OCI-LY7 (cell line): ENCODE measurements around the gene ARL6IP6. TPM values are rescaled to one million over a fixed set of nuclear protein-coding genes. Genes with fewer than 3 reads are reported as not detected.

ENCODE experiments used
- BruUV-seq: library from RNA; stranded (reverse); fragments of 400-500 nt; replicated peaks from 2 replicates; lab custom pipeline; 2021; lab: Mats Ljungman, UMichigan
- CTCF ChIA-PET: fragments of 300-600 bp; sonication (Branson Sonifier 250); formaldehyde crosslinking; loops from one replicate; lab custom pipeline; 2022; ENCODE audit warnings: antibody characterized with exemption; ENCODE audit not compliant: unreplicated experiment; lab: Charles Lee
- POLR2A ChIA-PET: fragments of 300-600 bp; sonication (Branson Sonifier 250); formaldehyde crosslinking; loops from one replicate; lab custom pipeline; 2022; ENCODE audit warnings: antibody characterized with exemption; lab: Charles Lee
- DNase-seq: peaks from one replicate; pipeline ENCODE4 v3.0.0-alpha.2; 2015; ENCODE audit warnings: low spot score
- H2AFZ ChIP-seq: fragments of 200-600 bp; sonication (generic), shearing (Covaris generic); 2 replicates; pipeline ENCODE4 v1.6.1; 2014; ENCODE audit warnings: mild to moderate bottlenecking, antibody characterized with exemption, low read length, moderate library complexity
- H3K27ac ChIP-seq: fragments of 200-600 bp; sonication (generic); 2 replicates; pipeline ENCODE4 v1.5.1; 2014; ENCODE audit warnings: mixed run types, low read depth, mild to moderate bottlenecking, moderate library complexity, low read length, inconsistent platforms; ENCODE audit not compliant: poor library complexity, severe bottlenecking
- H3K36me3 ChIP-seq: fragments of 200-600 bp; sonication (generic); 2 replicates; pipeline ENCODE4 v1.6.1; 2014; ENCODE audit warnings: mild to moderate bottlenecking, antibody characterized with exemption, low read length, moderate library complexity, mixed read lengths; ENCODE audit not compliant: insufficient read depth
- H3K4me1 ChIP-seq: fragments of 200-600 bp; sonication (generic); 2 replicates; pipeline ENCODE4 v1.5.1; 2014; ENCODE audit warnings: mild to moderate bottlenecking, low read length; ENCODE audit not compliant: insufficient read depth, poor library complexity, severe bottlenecking
- H3K4me2 ChIP-seq: fragments of 200-600 bp; sonication (generic); 2 replicates; pipeline ENCODE4 v1.6.1; 2014; ENCODE audit warnings: mild to moderate bottlenecking, low read length
- H3K4me3 ChIP-seq: fragments of 200-600 bp; sonication (generic); 2 replicates; pipeline ENCODE4 v1.5.1; 2014; ENCODE audit warnings: mild to moderate bottlenecking, low read depth, low read length; ENCODE audit not compliant: poor library complexity, severe bottlenecking
- H3K79me2 ChIP-seq: fragments of 200-600 bp; sonication (generic); 2 replicates; pipeline ENCODE4 v1.6.1; 2016; ENCODE audit warnings: low read depth, mild to moderate bottlenecking, low read length, moderate library complexity, mixed read lengths; ENCODE audit not compliant: insufficient read depth
- H3K9me2 ChIP-seq: fragments of 200-600 bp; sonication (generic); 2 replicates; pipeline ENCODE4 v1.6.1; 2016; ENCODE audit warnings: mild to moderate bottlenecking, low read length, mixed read lengths; ENCODE audit not compliant: insufficient read depth
- H3K9me3 ChIP-seq: fragments of 200-600 bp; sonication (generic); 2 replicates; pipeline ENCODE4 v1.6.1; 2014; ENCODE audit warnings: mild to moderate bottlenecking, mixed run types, low read length, mixed read lengths
- H4K20me1 ChIP-seq: fragments of 200-600 bp; sonication (generic); 2 replicates; pipeline ENCODE4 v1.6.1; 2014; ENCODE audit warnings: mild to moderate bottlenecking, antibody characterized with exemption, low read length, moderate library complexity, mixed read lengths; ENCODE audit not compliant: insufficient read depth
- EZH2phosphoT487 ChIP-seq: fragments of 200-600 bp; sonication (generic); IDR thresholded peaks from 2 replicates; pipeline ENCODE4 v1.6.1; 2018; ENCODE audit warnings: low read depth, borderline replicate concordance, mild to moderate bottlenecking, mixed run types, antibody characterized with exemption, low read length, moderate library complexity, mixed read lengths
- intact Hi-C: fragments of 100-400 bp; cut with micrococcal nuclease; formaldehyde crosslinking; loops from one replicate; pipeline ENCODE4 v1.10.0; 2022; ENCODE audit not compliant: unreplicated experiment
- total RNA-seq, 2 experiments: library from RNA; depleted of rRNA in 1 of 2; stranded (reverse); fragments of >200 nt in 1 of 2; shearing (Covaris generic) in 1 of 2; gene quantifications; 2 replicates each; pipeline ENCODE4 v1.2.3, GENCODE V29; 2014 to 2022
- TF ChIP-seq, protein P1 (sequence below): fragments of 200-600 bp; sonication (generic); conservative IDR thresholded peaks from 2 replicates; pipeline ENCODE4 v1.5.1; 2014; ENCODE audit warnings: mild to moderate bottlenecking, antibody characterized with exemption, low read length, moderate library complexity, mixed read lengths

ARL6IP6 gene
- total RNA-seq, 2 experiments from 2014 or later: 34.6 to 61.8 TPM

DNA sequence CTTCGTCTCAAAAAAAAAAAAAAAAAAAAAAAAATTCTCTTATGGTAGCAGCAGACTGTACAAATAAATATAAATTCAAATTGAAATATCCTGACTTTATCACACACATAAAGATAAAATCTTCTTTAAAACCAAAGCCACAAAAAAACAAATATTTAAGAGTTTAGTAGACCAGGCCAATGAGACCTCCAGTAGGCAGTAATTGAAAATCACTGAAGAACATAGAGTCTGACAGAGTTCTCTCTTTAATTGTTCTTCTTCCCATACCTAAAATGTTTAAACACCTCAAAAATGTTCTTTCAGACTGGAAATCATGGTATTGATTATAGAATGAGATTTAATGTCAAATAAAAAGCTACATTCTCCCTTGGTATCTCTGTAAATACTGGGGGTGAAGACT is 21.9 kb upstream of the ARL6IP6 start:
- POLR2A ChIA-PET: interaction anchor here (0.6 kb wide), 2 partner anchors 21 to 1285 kb away, joined by 3 read pairs; no protein-coding TSS in a partner anchor

DNA sequence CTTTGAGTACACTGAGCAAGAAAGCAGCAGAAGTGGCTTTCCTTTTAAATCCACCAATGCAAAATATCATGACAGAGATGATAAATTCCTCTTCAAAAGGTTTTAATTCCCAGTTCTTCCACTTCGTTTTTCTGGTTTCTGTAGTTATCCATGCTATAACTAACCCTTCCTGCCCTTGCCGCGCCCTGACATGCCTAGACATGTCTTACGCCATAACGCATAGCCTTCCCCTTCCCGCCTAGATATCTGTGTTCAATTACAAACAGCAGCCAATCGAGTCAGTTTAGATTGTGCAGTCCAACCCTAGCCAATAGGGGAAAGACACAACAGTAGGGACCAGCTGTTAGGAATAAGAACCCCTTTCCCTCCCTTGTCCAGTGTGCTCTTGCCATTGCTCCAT is 17.2 kb upstream of the ARL6IP6 start:
- Histone ChIP-seq H3K9me2 (no peaks in the 10 kb centered on the region), H3K4me3 (no peak overlapping the region), H2AFZ (no peak overlapping the region), H3K27ac (no peak overlapping the region), H3K9me3 (no peaks in the 10 kb centered on the region), H3K36me3 (peaks cover 98% of the 10 kb centered on the region), H3K4me2 (no peak overlapping the region), H3K4me1 (no peaks in the 10 kb centered on the region), H3K79me2 (peaks cover 100% of the 10 kb centered on the region), H4K20me1 (peaks cover 28% of the 10 kb centered on the region; the same call in 1 of the 2 replicates)
- DNase-seq: no peak
- intact Hi-C loops: no loop called here
- ChIA-PET POLR2A (no interaction called here), CTCF (no interaction called here)
- TF ChIP-seq, protein P1, sequence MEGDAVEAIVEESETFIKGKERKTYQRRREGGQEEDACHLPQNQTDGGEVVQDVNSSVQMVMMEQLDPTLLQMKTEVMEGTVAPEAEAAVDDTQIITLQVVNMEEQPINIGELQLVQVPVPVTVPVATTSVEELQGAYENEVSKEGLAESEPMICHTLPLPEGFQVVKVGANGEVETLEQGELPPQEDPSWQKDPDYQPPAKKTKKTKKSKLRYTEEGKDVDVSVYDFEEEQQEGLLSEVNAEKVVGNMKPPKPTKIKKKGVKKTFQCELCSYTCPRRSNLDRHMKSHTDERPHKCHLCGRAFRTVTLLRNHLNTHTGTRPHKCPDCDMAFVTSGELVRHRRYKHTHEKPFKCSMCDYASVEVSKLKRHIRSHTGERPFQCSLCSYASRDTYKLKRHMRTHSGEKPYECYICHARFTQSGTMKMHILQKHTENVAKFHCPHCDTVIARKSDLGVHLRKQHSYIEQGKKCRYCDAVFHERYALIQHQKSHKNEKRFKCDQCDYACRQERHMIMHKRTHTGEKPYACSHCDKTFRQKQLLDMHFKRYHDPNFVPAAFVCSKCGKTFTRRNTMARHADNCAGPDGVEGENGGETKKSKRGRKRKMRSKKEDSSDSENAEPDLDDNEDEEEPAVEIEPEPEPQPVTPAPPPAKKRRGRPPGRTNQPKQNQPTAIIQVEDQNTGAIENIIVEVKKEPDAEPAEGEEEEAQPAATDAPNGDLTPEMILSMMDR: no peak
- no peak for TF ChIP-seq EZH2phosphoT487
- BruUV-seq: no TSS peak

More for the DNA sequence above, 21.9 kb upstream of the ARL6IP6 start:
- CTCF ChIA-PET: no interaction called here
- H2AFZ ChIP-seq: no peak overlapping the region
- peaks cover 10% of the 10 kb centered on the region for H3K4me1 ChIP-seq
- H3K9me2 ChIP-seq: no peaks in the 10 kb centered on the region
- H3K27ac ChIP-seq: no peak overlapping the region
- no peak overlapping the region for H3K4me3 ChIP-seq
- peaks cover 20% of the 10 kb centered on the region; the same call in 1 of the 2 replicates for H4K20me1 ChIP-seq
- H3K9me3 ChIP-seq: no peaks in the 10 kb centered on the region
- DNase-seq: no peak
- TF ChIP-seq, protein P1: no peak
- no peak for TF ChIP-seq EZH2phosphoT487
- H3K36me3 ChIP-seq: peaks cover 97% of the 10 kb centered on the region
- peaks cover 89% of the 10 kb centered on the region for H3K79me2 ChIP-seq
- intact Hi-C loops: no loop called here
- no peak overlapping the region for H3K4me2 ChIP-seq
- BruUV-seq: no TSS peak

DNA sequence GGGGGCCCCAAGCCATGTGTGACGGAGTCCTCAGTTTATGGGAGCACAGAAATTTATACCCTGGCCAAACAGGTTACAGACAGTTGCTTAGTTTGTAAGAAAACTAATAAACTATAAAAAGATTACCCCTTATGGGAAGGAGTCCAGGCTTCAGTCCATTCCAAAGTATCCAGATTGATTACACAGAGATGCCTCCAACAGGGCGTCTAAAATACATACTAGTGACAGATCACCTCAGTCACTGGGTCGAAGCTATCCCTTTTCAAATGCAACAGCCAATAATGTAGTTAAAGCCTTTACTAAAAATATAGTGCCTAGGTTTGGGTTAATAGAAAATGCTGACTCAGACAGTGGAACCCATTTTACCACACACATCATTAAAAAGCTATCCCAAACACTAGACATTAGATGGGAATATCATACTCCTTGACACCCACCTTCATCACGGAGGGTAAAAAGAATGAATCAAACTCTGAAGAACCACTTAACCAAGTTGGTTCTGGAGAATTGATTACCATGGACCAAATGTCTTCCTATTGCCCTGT is 11.9 kb upstream of the ARL6IP6 start:
- Histone ChIP-seq H3K4me2 (no peak overlapping the region), H2AFZ (no peak overlapping the region), H3K9me3 (peaks cover 9% of the 10 kb centered on the region; the same call in 1 of the 2 replicates), H3K27ac (no peak overlapping the region), H3K79me2 (peaks cover 100% of the 10 kb centered on the region), H4K20me1 (peaks cover 27% of the 10 kb centered on the region; the same call in 1 of the 2 replicates), H3K9me2 (no peaks in the 10 kb centered on the region), H3K4me1 (no peaks in the 10 kb centered on the region), H3K4me3 (no peak overlapping the region), H3K36me3 (peaks cover 100% of the 10 kb centered on the region)
- TF ChIP-seq, protein P1: no peak
- TF ChIP-seq EZH2phosphoT487: no peak
- ChIA-PET CTCF (no interaction called here), POLR2A (interaction anchor here (0.7 to 6.2 kb wide), 2 partner anchors 9 to 524 kb away, joined by 3 to 45 read pairs; partner anchors contain the start of gene PRPF40A)
- intact Hi-C loops: no loop called here
- no TSS peak for BruUV-seq
- DNase-seq: no peak
